ENCODE data around the gene CSNK1E. TPM values are rescaled to one million over a fixed set of nuclear protein-coding genes. Genes with fewer than 3 reads are reported as not detected.
A peak's percentile ranks its signal among the peaks of the same experiment; 100 is the strongest.

The CSNK1E gene
- total and polyA plus RNA-seq, 4 experiments from 2014 or later, result 8.8 to 103 (median 56.7) TPM

DNA sequence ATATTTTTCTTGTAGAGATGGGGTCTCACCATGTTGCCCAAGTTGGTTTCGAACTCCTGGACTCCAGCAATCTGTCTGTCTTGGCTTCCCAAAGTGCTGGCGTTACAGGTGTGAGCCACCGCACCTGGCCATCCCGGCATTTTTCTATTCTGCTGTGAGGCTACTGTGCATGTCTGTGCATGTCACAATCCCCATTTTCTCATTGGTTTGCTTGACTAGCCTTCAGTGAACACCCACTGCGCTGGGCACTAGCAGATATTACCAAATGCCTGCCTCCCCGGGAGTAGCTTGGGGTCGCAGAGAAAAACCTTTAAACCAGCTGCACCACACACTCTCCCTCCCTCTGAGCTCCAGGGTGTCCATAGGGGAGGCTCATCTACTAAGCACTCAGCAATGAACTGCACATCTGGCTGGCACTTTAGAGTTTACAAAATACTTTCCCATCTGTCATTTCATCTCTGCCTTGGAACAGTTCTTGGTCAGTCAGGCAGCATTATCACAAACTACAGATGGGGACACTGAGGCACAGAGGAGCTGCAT, 4.9 kb downstream of the CSNK1E start:
- Mint-ChIP-seq H3K27me3 (no peaks in the 10 kb centered on the region), H3K4me3 (peak overlapping the region in 1 of 8 donors; percentile 15), H3K4me1 (peaks cover 47 to 81% (median 63%) of the 10 kb centered on the region in 4 donors), H3K9me3 (no peaks in the 10 kb centered on the region), H3K27ac (peak overlapping the region; percentile 11 to 98 (median 37)), H3K36me3 (peaks cover 0 to 31% of the 10 kb centered on the region in 2 donors)
- no peaks in the 10 kb centered on the region for H3K27me3 ChIP-seq (ENCODE audit: insufficient read depth, low read length)
- H3K9me3 ChIP-seq (ENCODE audit: control insufficient read depth in 1 of 2, low read length in 2 of 2), result no peaks in the 10 kb centered on the region
- peaks cover 48% of the 10 kb centered on the region for H3K4me1 ChIP-seq (ENCODE audit: insufficient read depth, low read length)
- H3K27ac ChIP-seq (ENCODE audit: low read depth, low read length), result no peak overlapping the region
- ChIA-PET POLR2A (ENCODE audit: partially characterized antibody) (interaction anchor here (1.3 to 2.0 kb wide), 3 partner anchors 19 to 45 kb away, joined by 4 to 7 read pairs (median 4); no protein-coding TSS in a partner anchor), CTCF (ENCODE audit: partially characterized antibody) (interaction anchor here (1.5 kb wide), 1 partner anchor 14 kb away, joined by 3 read pairs; no protein-coding TSS in a partner anchor)
- DNase-seq, result no peak
- H3K4me3 ChIP-seq (ENCODE audit: low read length in 2 of 2), result no peak overlapping the region
- intact Hi-C loops (cut with micrococcal nuclease), result loop anchor here (10.0 kb wide), 1 partner anchor 842 kb away; the partner anchor contains the start of gene CBX7
- no peaks in the 10 kb centered on the region for H3K36me3 ChIP-seq (ENCODE audit: insufficient read depth, low read length)

DNA sequence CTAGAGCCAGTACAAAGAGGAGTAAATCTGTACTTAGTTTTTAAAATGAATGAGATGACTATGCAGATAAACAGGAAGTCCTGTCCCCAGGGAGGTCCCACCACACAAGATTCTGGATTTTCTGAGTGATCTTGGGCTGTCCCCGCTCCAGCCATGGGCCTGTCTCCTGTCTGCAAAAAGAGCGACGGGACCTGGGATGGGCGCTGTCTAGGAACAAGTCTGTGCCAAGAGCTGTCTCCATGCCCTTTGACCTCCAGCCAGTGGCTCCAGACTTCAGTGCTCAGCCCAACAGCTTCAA, 6.0 kb downstream of the CSNK1E start:
- no peak for DNase-seq
- no peak overlapping the region for H3K4me3 ChIP-seq (ENCODE audit: low read length in 2 of 2)
- peak overlapping the region in 5 of 7 donors; percentile 71 to 88 (median 81) for H3K27ac Mint-ChIP-seq
- no peak overlapping the region for H3K27ac ChIP-seq (ENCODE audit: low read depth, low read length)
- ChIA-PET POLR2A (ENCODE audit: partially characterized antibody) (interaction anchor here (1.3 kb wide), 1 partner anchor 20 kb away, joined by 4 read pairs; no protein-coding TSS in a partner anchor), CTCF (ENCODE audit: partially characterized antibody) (interaction anchor here (1.5 kb wide), 1 partner anchor 15 kb away, joined by 3 read pairs; no protein-coding TSS in a partner anchor)
- no peaks in the 10 kb centered on the region for H3K9me3 ChIP-seq (ENCODE audit: control insufficient read depth in 1 of 2, low read length in 2 of 2)
- H3K4me1 ChIP-seq (ENCODE audit: insufficient read depth, low read length), result peaks cover 51% of the 10 kb centered on the region
- H3K4me3 Mint-ChIP-seq, result no peak overlapping the region
- intact Hi-C loops (cut with micrococcal nuclease), result loop anchor here (10.0 kb wide), 1 partner anchor 844 kb away; the partner anchor contains the start of gene CBX7
- H3K9me3 Mint-ChIP-seq, result no peaks in the 10 kb centered on the region
- no peaks in the 10 kb centered on the region for H3K27me3 ChIP-seq (ENCODE audit: insufficient read depth, low read length)
- H3K36me3 Mint-ChIP-seq, result peaks cover 0 to 29% of the 10 kb centered on the region in 2 donors
- H3K27me3 Mint-ChIP-seq, result no peaks in the 10 kb centered on the region
- H3K36me3 ChIP-seq (ENCODE audit: insufficient read depth, low read length), result no peaks in the 10 kb centered on the region
- H3K4me1 Mint-ChIP-seq, result peaks cover 51 to 85% (median 67%) of the 10 kb centered on the region in 4 donors

DNA sequence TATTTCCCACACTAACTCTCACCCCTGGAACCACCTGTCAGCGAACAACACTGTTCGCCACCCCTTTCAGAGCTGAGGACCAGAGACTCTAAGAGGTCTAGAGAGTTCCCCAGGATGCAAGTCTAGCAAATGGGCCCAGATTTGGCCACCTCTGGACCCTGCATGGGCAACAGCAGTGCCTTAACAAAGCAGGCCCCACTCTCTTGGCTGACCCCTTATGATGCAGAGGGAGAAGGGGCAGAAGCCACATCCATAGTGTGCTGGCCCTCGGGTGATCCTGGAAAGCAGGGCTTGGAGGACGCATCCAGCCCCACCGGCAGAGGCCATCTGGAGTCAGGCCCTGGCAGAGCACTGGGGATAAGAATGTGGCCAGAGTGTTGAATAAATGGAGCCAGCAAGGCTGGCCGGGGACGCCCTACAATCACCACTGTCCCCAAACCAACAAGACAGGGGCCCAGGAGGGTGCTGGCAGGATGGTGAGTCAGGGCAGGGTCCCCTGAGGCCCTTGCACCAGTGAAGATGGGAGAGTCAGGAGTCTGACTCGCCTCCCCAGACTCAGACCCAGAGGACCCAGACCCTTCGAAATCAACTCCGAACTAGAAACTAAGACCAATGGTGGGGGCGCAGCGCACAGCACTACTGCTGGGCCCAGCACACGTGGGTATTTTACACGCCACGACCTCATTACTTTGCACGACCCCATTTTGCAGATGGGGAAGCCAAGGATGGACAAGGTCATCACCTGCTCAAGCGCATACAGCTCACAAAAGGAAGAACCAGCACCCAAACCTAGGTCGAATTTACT, 6.5 kb downstream of the CSNK1E start:
- POLR2A ChIA-PET (ENCODE audit: partially characterized antibody), result no interaction called here
- Mint-ChIP-seq H3K9me3 (peaks cover 0 to 2% (median 0%) of the 10 kb centered on the region in 8 donors), H3K4me3 (no peak overlapping the region), H3K27me3 (no peaks in the 10 kb centered on the region), H3K36me3 (peaks cover 0 to 29% of the 10 kb centered on the region in 2 donors), H3K4me1 (peaks cover 51 to 85% (median 67%) of the 10 kb centered on the region in 4 donors), H3K27ac (peak overlapping the region; percentile 12 to 87 (median 74))
- intact Hi-C loops (cut with micrococcal nuclease), result loop anchor here (10.0 kb wide), 1 partner anchor 844 kb away; the partner anchor contains the start of gene CBX7
- Histone ChIP-seq H3K27ac (ENCODE audit: low read depth, low read length) (no peak overlapping the region), H3K4me1 (ENCODE audit: insufficient read depth, low read length) (peaks cover 51% of the 10 kb centered on the region), H3K4me3 (ENCODE audit: low read length in 2 of 2) (no peak overlapping the region), H3K9me3 (ENCODE audit: control insufficient read depth in 1 of 2, low read length in 2 of 2) (no peaks in the 10 kb centered on the region), H3K36me3 (ENCODE audit: insufficient read depth, low read length) (no peaks in the 10 kb centered on the region), H3K27me3 (ENCODE audit: insufficient read depth, low read length) (no peaks in the 10 kb centered on the region)
- no peak for DNase-seq
- CTCF ChIA-PET (ENCODE audit: partially characterized antibody), result no interaction called here

DNA sequence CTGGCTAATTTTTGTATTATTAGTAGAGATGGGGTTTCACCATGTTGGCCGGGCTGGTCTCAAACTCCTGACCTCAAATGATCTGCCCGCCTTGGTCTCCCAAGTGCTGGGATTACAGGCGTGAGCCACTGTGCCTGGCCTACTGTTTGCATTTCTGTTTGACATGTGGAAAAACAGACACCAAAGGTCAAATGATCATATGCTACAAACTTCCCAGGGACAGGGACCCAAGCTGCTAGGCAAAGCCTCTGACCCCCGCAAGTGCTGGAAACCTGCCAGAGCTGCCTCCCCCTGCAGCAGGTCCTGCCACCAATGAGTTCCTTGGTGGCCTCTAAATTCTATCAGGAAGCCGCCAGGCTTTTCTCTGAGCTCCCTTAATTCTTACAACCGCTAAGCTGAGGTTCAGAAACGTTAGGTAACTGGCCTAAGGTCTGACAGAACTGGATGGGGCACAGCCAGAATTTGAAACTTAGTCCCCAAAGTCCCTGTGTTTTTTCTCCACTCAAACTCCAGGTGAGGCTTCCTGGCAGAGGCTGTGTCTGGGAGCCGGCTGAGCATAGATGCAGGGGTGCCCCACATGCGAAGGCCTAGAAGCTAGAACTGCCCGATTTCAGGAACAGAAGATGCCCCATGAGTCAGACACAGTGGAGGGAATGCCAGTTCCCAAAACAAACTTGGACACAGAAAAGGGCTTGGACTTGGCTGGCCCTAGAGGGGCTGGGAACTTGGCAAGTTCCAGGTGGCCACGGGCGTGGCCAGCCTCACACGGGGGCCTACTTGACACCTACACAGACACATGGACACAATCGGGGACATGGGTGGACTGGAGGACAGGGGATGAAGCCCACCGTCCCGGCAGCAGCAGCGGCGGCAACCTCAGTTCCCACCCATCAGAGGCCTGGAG, 7.4 kb downstream of the CSNK1E start:
- no peak overlapping the region for H3K4me3 Mint-ChIP-seq
- Histone ChIP-seq H3K27ac (ENCODE audit: low read depth, low read length) (no peak overlapping the region), H3K9me3 (ENCODE audit: control insufficient read depth in 1 of 2, low read length in 2 of 2) (no peaks in the 10 kb centered on the region), H3K27me3 (ENCODE audit: insufficient read depth, low read length) (no peaks in the 10 kb centered on the region), H3K4me1 (ENCODE audit: insufficient read depth, low read length) (peaks cover 50% of the 10 kb centered on the region), H3K4me3 (ENCODE audit: low read length in 2 of 2) (no peak overlapping the region), H3K36me3 (ENCODE audit: insufficient read depth, low read length) (no peaks in the 10 kb centered on the region)
- H3K4me1 Mint-ChIP-seq, result peaks cover 47 to 82% (median 64%) of the 10 kb centered on the region in 4 donors
- CTCF ChIA-PET (ENCODE audit: partially characterized antibody), result no interaction called here
- POLR2A ChIA-PET (ENCODE audit: partially characterized antibody), result no interaction called here
- peaks cover 0 to 31% of the 10 kb centered on the region in 2 donors for H3K36me3 Mint-ChIP-seq
- H3K9me3 Mint-ChIP-seq, result peaks cover 0 to 2% (median 0%) of the 10 kb centered on the region in 8 donors
- no peak for DNase-seq
- no peaks in the 10 kb centered on the region for H3K27me3 Mint-ChIP-seq
- intact Hi-C loops (cut with micrococcal nuclease), result loop anchor here (10.0 kb wide), 1 partner anchor 845 kb away; the partner anchor contains the start of gene CBX7
- peak overlapping the region in 5 of 7 donors; percentile 12 to 75 (median 48) for H3K27ac Mint-ChIP-seq

DNA sequence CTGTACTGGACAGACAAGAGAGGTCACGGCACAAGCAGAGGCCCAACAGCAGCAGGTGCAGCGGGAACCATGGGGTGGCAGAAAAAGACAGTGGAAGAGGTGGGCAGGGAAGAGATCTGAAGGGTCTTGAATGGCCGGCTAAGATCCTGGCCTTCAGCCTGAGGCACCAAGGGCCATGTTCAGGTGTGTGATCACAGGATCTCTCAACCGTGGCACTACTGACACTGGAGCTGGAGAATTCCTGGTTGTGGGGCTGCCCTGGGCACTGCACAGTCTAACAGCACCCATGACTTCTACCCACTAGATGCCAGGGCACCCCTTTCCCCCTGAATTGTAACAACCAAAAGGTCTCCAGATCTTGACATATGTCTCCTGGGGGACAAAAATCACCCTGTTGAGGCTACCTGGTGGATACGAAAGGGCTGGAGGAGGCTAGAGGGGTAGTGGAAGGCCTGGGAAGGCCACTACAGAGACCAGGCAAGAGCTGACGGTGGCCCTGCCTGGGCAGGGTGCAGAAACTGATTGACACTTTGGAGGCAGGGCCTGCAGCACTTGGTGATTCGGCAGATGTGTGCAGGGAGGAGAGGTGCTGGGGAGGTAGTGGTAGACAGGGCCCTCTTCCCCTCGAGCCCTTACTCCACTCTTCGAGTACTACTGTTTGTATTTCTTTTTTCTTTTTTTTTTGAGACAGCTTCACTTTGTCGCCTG, 8.3 kb downstream of the CSNK1E start:
- H3K27me3 ChIP-seq (ENCODE audit: insufficient read depth, low read length), result no peaks in the 10 kb centered on the region
- POLR2A ChIA-PET (ENCODE audit: partially characterized antibody), result no interaction called here
- Mint-ChIP-seq H3K36me3 (peaks cover 0 to 34% of the 10 kb centered on the region in 2 donors), H3K27me3 (no peaks in the 10 kb centered on the region), H3K9me3 (peaks cover 0 to 3% (median 0%) of the 10 kb centered on the region in 8 donors), H3K27ac (peak overlapping the region in 5 of 7 donors; percentile 4 to 64 (median 53)), H3K4me3 (no peak overlapping the region), H3K4me1 (peaks cover 38 to 73% (median 60%) of the 10 kb centered on the region in 4 donors)
- no peaks in the 10 kb centered on the region for H3K9me3 ChIP-seq (ENCODE audit: control insufficient read depth in 1 of 2, low read length in 2 of 2)
- intact Hi-C loops (cut with micrococcal nuclease), result no loop called here
- no peak overlapping the region for H3K4me3 ChIP-seq (ENCODE audit: low read length in 2 of 2)
- no peak for DNase-seq
- H3K27ac ChIP-seq (ENCODE audit: low read depth, low read length), result no peak overlapping the region
- CTCF ChIA-PET (ENCODE audit: partially characterized antibody), result no interaction called here
- peaks cover 40% of the 10 kb centered on the region for H3K4me1 ChIP-seq (ENCODE audit: insufficient read depth, low read length)
- peaks cover 6% of the 10 kb centered on the region for H3K36me3 ChIP-seq (ENCODE audit: insufficient read depth, low read length)
